H1 (cell line): ENCODE results near the gene DHX9. TPM values are rescaled to one million over a fixed set of nuclear protein-coding genes. Genes with fewer than 3 reads are reported as not detected.

Source experiments
- CTCF ChIA-PET: fragments of 300-600 bp; sonication (Branson Sonifier 250); formaldehyde crosslinking; loops from one replicate; lab custom pipeline; 2021; ENCODE audit not compliant: partially characterized antibody; lab: Charles Lee
- POLR2A ChIA-PET: fragments of 300-600 bp; sonication (Branson Sonifier 250); formaldehyde crosslinking; loops from one replicate; lab custom pipeline; 2021; ENCODE audit warnings: inconsistent platforms; ENCODE audit not compliant: partially characterized antibody; lab: Charles Lee
- DNase-seq, 2 experiments: peaks; one replicate each; pipeline versions ENCODE4 v3.0.0 to v3.0.0-alpha.2; 2010 to 2022; ENCODE audit warnings: low spot score in 2 of 2, low read depth in 1 of 2, mixed read lengths in 1 of 2
- FAIRE-seq: peaks from 2 replicates; lab custom pipeline; 2011; peaks lifted over from hg19 to GRCh38; lab: Jason Lieb, UNC
- H2AFZ ChIP-seq: 2 replicates; pipeline ENCODE4 v1.8.1; 2012; ENCODE audit warnings: low read length, inconsistent platforms
- H2AK5ac ChIP-seq: 2 replicates; pipeline ENCODE4 v1.6.1; 2013; ENCODE audit warnings: low read depth, low read length
- H2BK120ac ChIP-seq: replicated peaks from 2 replicates; pipeline ENCODE3; 2013; ENCODE audit warnings: low read depth, low read length, inconsistent platforms
- H2BK12ac ChIP-seq: 2 replicates; pipeline ENCODE4 v1.6.1; 2013; ENCODE audit warnings: low read depth, low read length
- H2BK15ac ChIP-seq: 2 replicates; pipeline ENCODE4 v1.6.1; 2013; ENCODE audit warnings: low read length
- H2BK20ac ChIP-seq: 2 replicates; pipeline ENCODE4 v1.6.1; 2013; ENCODE audit warnings: low read length
- H2BK5ac ChIP-seq: 2 replicates; pipeline ENCODE4 v1.6.1; 2013; ENCODE audit warnings: low read depth, low read length
- H3K14ac ChIP-seq: 2 replicates; pipeline ENCODE4 v1.6.1; 2013; ENCODE audit warnings: inconsistent platforms; ENCODE audit not compliant: insufficient read length
- H3K18ac ChIP-seq: 2 replicates; pipeline ENCODE4 v1.6.1; 2013; ENCODE audit warnings: low read length; ENCODE audit errors: extremely low read depth
- H3K23ac ChIP-seq: 2 replicates; pipeline ENCODE4 v1.6.1; 2013; ENCODE audit warnings: inconsistent platforms; ENCODE audit not compliant: insufficient read length
- H3K23me2 ChIP-seq: 2 replicates; pipeline ENCODE4 v1.6.1; 2013; ENCODE audit warnings: low read depth, low read length
- H3K27ac ChIP-seq: 2 replicates; pipeline ENCODE4 v1.6.1; 2011; ENCODE audit warnings: low read depth, low read length, inconsistent platforms
- H3K27me3 ChIP-seq, 4 experiments: replicated peaks in 1 of 4; 1 replicate in 1 of 4; 2 replicates in 3 of 4; pipeline versions ENCODE4 v1.6.1 to v1.8.1; 2011 to 2013; ENCODE audit warnings: low read length in 3 of 4, mild to moderate bottlenecking in 3 of 4, inconsistent platforms in 2 of 4, mixed read lengths in 2 of 4, moderate library complexity in 1 of 4; ENCODE audit not compliant: control insufficient read depth in 3 of 4, insufficient read depth in 3 of 4; ENCODE audit errors: extremely low read depth in 1 of 4
- H3K36me3 ChIP-seq, 4 experiments: 2 replicates each; pipeline versions ENCODE4 v1.6.1 to v1.8.1; 2011 to 2013; ENCODE audit warnings: mild to moderate bottlenecking in 4 of 4, low read length in 3 of 4, moderate library complexity in 2 of 4, control low read depth in 1 of 4, inconsistent platforms in 1 of 4; ENCODE audit not compliant: insufficient read depth in 4 of 4, control insufficient read depth in 2 of 4
- H3K4ac ChIP-seq: replicated peaks from 2 replicates; pipeline ENCODE3; 2013; ENCODE audit warnings: low read length, low read depth, mixed read lengths, inconsistent platforms; ENCODE audit not compliant: insufficient read length
- H3K4me1 ChIP-seq, 4 experiments: replicated peaks in 1 of 4; 1 replicate in 1 of 4; 2 replicates in 3 of 4; pipeline versions ENCODE4 v1.6.1 to v1.8.1; 2011 to 2013; ENCODE audit warnings: low read length in 3 of 4, inconsistent platforms in 2 of 4, mixed read lengths in 1 of 4; ENCODE audit not compliant: insufficient read depth in 4 of 4, control insufficient read depth in 3 of 4
- H3K4me2 ChIP-seq, 2 experiments: 2 replicates each; pipeline versions ENCODE4 v1.6.1 to v1.8.1; 2011 to 2013; ENCODE audit warnings: low read depth in 2 of 2, low read length in 2 of 2, control low read depth in 1 of 2, inconsistent platforms in 1 of 2, mild to moderate bottlenecking in 1 of 2; ENCODE audit not compliant: insufficient read depth in 1 of 2
- H3K4me3 ChIP-seq, 4 experiments: fragments of 200-600, 300-600 bp in 1 of 4; sonication (generic), shearing (Covaris generic), sonication (Bioruptor Twin) in 1 of 4; 2 replicates each; pipeline versions ENCODE4 v1.5.1 to v1.8.1; 2011 to 2016; ENCODE audit warnings: low read length in 4 of 4, low read depth in 3 of 4, control low read depth in 2 of 4, inconsistent platforms in 2 of 4, mild to moderate bottlenecking in 2 of 4, mixed read lengths in 1 of 4, moderate library complexity in 1 of 4; ENCODE audit not compliant: insufficient read depth in 2 of 4; ENCODE audit errors: extremely low read depth in 1 of 4
- H3K56ac ChIP-seq: replicated peaks from 2 replicates; pipeline ENCODE3; 2013; ENCODE audit warnings: low read depth, mild to moderate bottlenecking, mixed read lengths, low read length, inconsistent platforms; ENCODE audit not compliant: insufficient read length
- H3K79me1 ChIP-seq: 2 replicates; pipeline ENCODE4 v1.6.1; 2013; ENCODE audit warnings: low read depth, low read length, control low read depth
- H3K79me2 ChIP-seq, 2 experiments: 2 replicates each; pipeline versions ENCODE4 v1.6.1 to v1.8.1; 2012 to 2013; ENCODE audit warnings: low read length in 2 of 2, mild to moderate bottlenecking in 2 of 2, inconsistent platforms in 1 of 2; ENCODE audit not compliant: insufficient read depth in 2 of 2, control insufficient read depth in 1 of 2
- H3K9ac ChIP-seq, 4 experiments: replicated peaks in 1 of 4; 1 replicate in 1 of 4; 2 replicates in 3 of 4; pipeline versions ENCODE4 v1.6.1 to v1.8.1; 2011 to 2013; ENCODE audit warnings: low read depth in 3 of 4, low read length in 3 of 4, control low read depth in 2 of 4, mild to moderate bottlenecking in 2 of 4, moderate library complexity in 2 of 4, inconsistent platforms in 1 of 4; ENCODE audit errors: extremely low read depth in 1 of 4
- H3K9me3 ChIP-seq, 2 experiments: 2 replicates each; pipeline versions ENCODE4 v1.6.1 to v1.8.1; 2012 to 2013; ENCODE audit warnings: mild to moderate bottlenecking in 2 of 2, moderate library complexity in 2 of 2, control low read depth in 1 of 2, inconsistent platforms in 1 of 2, low read depth in 1 of 2, low read length in 1 of 2, mixed read lengths in 1 of 2; ENCODE audit not compliant: insufficient read depth in 2 of 2
- H4K20me1 ChIP-seq, 2 experiments: replicated peaks in 1 of 2; 2 replicates each; pipeline versions ENCODE3 to v1.8.1; 2011 to 2013; ENCODE audit warnings: inconsistent platforms in 2 of 2, low read length in 2 of 2, mild to moderate bottlenecking in 1 of 2; ENCODE audit not compliant: insufficient read depth in 2 of 2, control insufficient read depth in 1 of 2
- H4K5ac ChIP-seq: 2 replicates; pipeline ENCODE4 v1.6.1; 2013; ENCODE audit warnings: low read length, low read depth, mixed read lengths, inconsistent platforms; ENCODE audit not compliant: insufficient read length
- H4K8ac ChIP-seq: 2 replicates; pipeline ENCODE4 v1.8.0; 2013; ENCODE audit warnings: mild to moderate bottlenecking, moderate library complexity, low read length, inconsistent platforms; ENCODE audit not compliant: insufficient read depth; ENCODE audit errors: extremely low read depth
- H4K91ac ChIP-seq: replicated peaks from 2 replicates; pipeline ENCODE3; 2013; ENCODE audit warnings: low read length, mixed read lengths, inconsistent platforms; ENCODE audit not compliant: insufficient read length
- CBX5 ChIP-seq: fragments of 300-800, 300-1000 bp; sonication (generic); IDR thresholded peaks from 2 replicates; pipeline ENCODE4 v1.7.1; 2016; ENCODE audit warnings: antibody characterized with exemption, low read length, low read depth
- PHF8 ChIP-seq: fragments of 200-600 bp; sonication (generic); conservative IDR thresholded peaks from 2 replicates; pipeline ENCODE4 v1.7.1; 2012; ENCODE audit warnings: low read depth, mild to moderate bottlenecking, inconsistent platforms, low read length, moderate library complexity
- WGBS, 2 experiments: shearing (Covaris generic) in 1 of 2; methylation state at CpG; one replicate each; pipeline versions ENCODE4 v1.1.6 to v1.1.7; 2013 to 2015; ENCODE audit warnings: low lambda C conversion rate in 2 of 2, mixed read lengths in 2 of 2, inconsistent platforms in 1 of 2, low coverage in 1 of 2, missing lambda C conversion rate in 1 of 2; ENCODE audit not compliant: insufficient replicate concordance in 2 of 2, insufficient coverage in 1 of 2, insufficient read length in 1 of 2; ENCODE audit errors: extremely low coverage in 1 of 2, missing lambda C conversion rate in 1 of 2; 5-methylcytosine and 5-hydroxymethylcytosine counted together
- polyA plus RNA-seq, 7 experiments: library from polyadenylated mRNA; depleted of rRNA in 3 of 7; stranded (reverse) in 5 of 7; unstranded in 2 of 7; fragments of >200 nt in 5 of 7; fragments of 200-250 nt in 2 of 7; gene quantifications; 1 replicate in 5 of 7; 2 replicates in 1 of 7; 4 replicates in 1 of 7; pipeline versions ENCODE4 v1.2.1 to v1.2.3, GENCODE V29; 2011 to 2013; ENCODE audit warnings: missing spikeins in 2 of 7, mixed read lengths in 2 of 7
- total RNA-seq: library from RNA; stranded (reverse); fragmentation: NEBNext Ultra II Directional; extraction: Animal tissue kit (Norgen Biotek cat#: 25700); gene quantifications from 2 replicates; pipeline ENCODE4 v1.2.1, GENCODE V29; 2021

Gene DHX9
- total and polyA plus RNA-seq, 2 of the 8 experiments (the other 6 are each of a cell fraction or from before 2014, with no cell fraction given), result 153 to 333 TPM

DNA sequence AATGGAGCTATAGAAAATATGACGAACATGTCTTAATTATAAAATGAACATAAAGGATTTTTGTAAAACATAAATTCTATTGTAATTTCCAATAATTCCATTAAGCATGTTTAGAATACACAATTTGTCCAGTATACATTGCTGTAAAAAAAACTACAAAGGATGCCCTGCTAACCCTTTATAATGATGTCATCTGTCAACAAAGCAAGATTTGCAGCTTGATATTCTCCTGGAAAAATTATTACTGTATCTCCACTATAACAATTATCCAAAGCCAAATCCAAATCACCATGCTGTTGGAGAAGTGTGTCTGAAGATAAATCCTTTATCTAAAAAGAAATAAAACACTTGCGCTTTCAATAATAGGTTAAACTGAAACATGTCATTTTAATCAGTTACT lies 66.2 kb downstream of the DHX9 start:
- no peaks in the 10 kb centered on the region for H3K79me2 ChIP-seq
- FAIRE-seq, result no peak
- no peak overlapping the region for H4K5ac ChIP-seq
- H3K23me2 ChIP-seq, result no peaks in the 10 kb centered on the region
- no peak overlapping the region for H2AFZ ChIP-seq
- H3K27me3 ChIP-seq, result no peaks in the 10 kb centered on the region
- H2BK15ac ChIP-seq, result no peak overlapping the region
- H3K4me3 ChIP-seq, result no peak overlapping the region
- no peak overlapping the region for H3K18ac ChIP-seq
- no peak overlapping the region for H3K27ac ChIP-seq
- no peak overlapping the region for H4K8ac ChIP-seq
- H3K4me2 ChIP-seq, result no peak overlapping the region
- H3K14ac ChIP-seq, result no peak overlapping the region
- no peaks in the 10 kb centered on the region for H3K79me1 ChIP-seq
- H3K9ac ChIP-seq, result no peak overlapping the region
- ChIA-PET CTCF (no interaction called here), POLR2A (interaction anchor here (8.8 kb wide), 1 partner anchor 15 kb away, joined by 52 read pairs; no protein-coding TSS in a partner anchor)
- no peaks in the 10 kb centered on the region for H3K36me3 ChIP-seq
- H3K4ac ChIP-seq, result no peak overlapping the region
- H2BK5ac ChIP-seq, result no peak overlapping the region
- H3K9me3 ChIP-seq, result no peaks in the 10 kb centered on the region
- DNase-seq, result no peak
- 89% methylated on average over 2 of the region's 2 CpGs; no CpG with 5 or more reads in 1 of the 2 experiments for WGBS, 2 experiments
- no peak overlapping the region for H4K91ac ChIP-seq
- H2BK12ac ChIP-seq, result no peak overlapping the region
- H2BK120ac ChIP-seq, result no peak overlapping the region
- no peak overlapping the region for H2BK20ac ChIP-seq
- H2AK5ac ChIP-seq, result no peak overlapping the region
- H3K4me1 ChIP-seq, result 0 out of 7 replicates have a peak, but pooled peaks cover 0 to 2% (median under 1%) of the 10 kb centered on the region in 4 experiments
- no peak overlapping the region for H3K56ac ChIP-seq
- no peaks in the 10 kb centered on the region for H4K20me1 ChIP-seq
- no peak overlapping the region for H3K23ac ChIP-seq
- TF ChIP-seq PHF8 (no peak), CBX5 (no peak)
